SJCRH30 (cell line): ENCODE measurements around the gene DCP1A. TPM values are rescaled to one million over a fixed set of nuclear protein-coding genes. Genes with fewer than 3 reads are reported as not detected.
A peak's percentile ranks its signal among the peaks of the same experiment; 100 is the strongest.
"Not testable (repeated sequence)": the region's sequence is repeated elsewhere in the genome, so short reads cannot be mapped to it uniquely, and the experiment has no call there.

Experiments used
- DNase-seq, 2 experiments: peaks; one replicate each; pipeline ENCODE4 v3.0.0-alpha.2; 2015 to 2020
- H3K27ac ChIP-seq: fragments of 250-450 bp; sonication (Bioruptor Pico); 2 replicates; pipeline ENCODE4 v1.5.1; 2020; ENCODE audit warnings: mild to moderate bottlenecking, moderate library complexity
- H3K27me3 ChIP-seq: fragments of 250-450 bp; sonication (Bioruptor Pico); 2 replicates; pipeline ENCODE4 v1.5.1; 2020; ENCODE audit warnings: mild to moderate bottlenecking, moderate library complexity
- H3K36me3 ChIP-seq: fragments of 250-450 bp; sonication (Bioruptor Pico); 2 replicates; pipeline ENCODE4 v1.5.1; 2020; ENCODE audit warnings: mild to moderate bottlenecking, moderate library complexity
- H3K4me1 ChIP-seq: fragments of 250-450 bp; sonication (Bioruptor Pico); 2 replicates; pipeline ENCODE4 v1.5.1; 2020; ENCODE audit warnings: mild to moderate bottlenecking, moderate library complexity
- H3K4me3 ChIP-seq: fragments of 250-450 bp; sonication (Bioruptor Pico); 2 replicates; pipeline ENCODE4 v1.5.1; 2020; ENCODE audit warnings: mild to moderate bottlenecking, moderate library complexity
- H3K9me3 ChIP-seq: fragments of 250-450 bp; sonication (Bioruptor Pico); replicated peaks from 2 replicates; pipeline ENCODE4 v1.5.1; 2020; ENCODE audit warnings: mild to moderate bottlenecking, moderate library complexity
- total RNA-seq: library from RNA; depleted of rRNA; stranded (reverse); fragments of >200 nt; shearing (Covaris generic); gene quantifications from 2 replicates; pipeline ENCODE4 v1.2.3, GENCODE V29; 2014

Gene DCP1A
- total RNA-seq, 1 experiment from 2014 or later: 17.4 TPM

GRCh38 chr3:53346922-53347260 is 452 bp downstream of the DCP1A start:
- Histone ChIP-seq H3K4me1 (no peaks in the 10 kb centered on the region), H3K27ac (peak overlapping the region; percentile 74), H3K9me3 (no peaks in the 10 kb centered on the region), H3K4me3 (peak overlapping the region; percentile 89), H3K36me3 (peaks cover 7% of the 10 kb centered on the region), H3K27me3 (no peaks in the 10 kb centered on the region)
- no peak for DNase-seq

DNA sequence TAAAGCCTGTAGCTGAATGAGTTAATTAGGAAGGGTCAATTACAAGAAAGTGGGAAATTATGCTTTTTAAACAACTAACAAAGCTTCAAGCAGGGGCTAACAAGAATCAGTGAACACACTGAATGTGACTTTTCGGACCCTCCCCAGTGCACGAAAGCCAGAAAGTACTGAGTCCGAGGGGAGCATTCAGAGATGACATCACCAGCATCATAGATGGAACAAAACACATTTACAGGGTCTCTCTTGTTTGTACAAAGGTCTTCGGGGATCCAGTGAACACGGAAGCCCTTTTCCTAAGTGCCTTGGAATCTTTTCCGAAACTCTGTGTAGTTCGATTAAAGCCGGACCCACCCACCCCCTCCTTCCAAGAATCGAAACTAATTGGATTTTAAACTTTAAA is 829 bp downstream of the DCP1A start:
- H3K36me3 ChIP-seq: peaks cover 10% of the 10 kb centered on the region
- no peaks in the 10 kb centered on the region for H3K4me1 ChIP-seq
- DNase-seq: peak in 1 of 2 experiments; percentile 35
- H3K27ac ChIP-seq: peak overlapping the region; percentile 74
- peak overlapping the region; percentile 89 for H3K4me3 ChIP-seq
- no peaks in the 10 kb centered on the region for H3K27me3 ChIP-seq
- H3K9me3 ChIP-seq: no peaks in the 10 kb centered on the region

DNA sequence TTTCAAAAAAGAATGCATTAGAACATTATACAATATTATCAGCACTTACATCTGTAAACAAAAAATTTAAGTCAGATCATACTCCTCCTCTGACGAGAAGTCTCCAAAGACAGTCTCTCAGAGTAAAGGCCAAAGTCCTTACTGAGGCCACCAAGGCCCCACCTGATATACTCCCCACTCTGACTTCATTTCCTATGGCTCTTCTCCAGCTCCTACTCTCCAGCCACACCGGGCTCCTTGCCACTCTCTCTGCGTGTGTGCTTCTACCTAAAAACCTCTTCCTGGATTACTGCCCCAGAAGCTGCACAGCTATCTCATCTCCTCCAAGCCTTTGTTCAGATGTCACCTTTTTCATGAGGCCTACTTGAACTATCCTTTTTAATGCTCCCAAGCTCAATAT is 5.0 kb downstream of the DCP1A start:
- H3K27me3 ChIP-seq: no peaks in the 10 kb centered on the region
- no peak overlapping the region for H3K4me3 ChIP-seq
- peaks cover 39% of the 10 kb centered on the region for H3K36me3 ChIP-seq
- DNase-seq: no peak
- H3K4me1 ChIP-seq: no peaks in the 10 kb centered on the region
- no peak overlapping the region for H3K27ac ChIP-seq
- H3K9me3 ChIP-seq: no peaks in the 10 kb centered on the region

- no peak overlapping the region for H3K27ac ChIP-seq
- peaks cover 59% of the 10 kb centered on the region for H3K36me3 ChIP-seq
- H3K27me3 ChIP-seq: no peaks in the 10 kb centered on the region
- DNase-seq: no peak
- H3K9me3 ChIP-seq: no peaks in the 10 kb centered on the region
- H3K4me3 ChIP-seq: no peak overlapping the region
- no peaks in the 10 kb centered on the region for H3K4me1 ChIP-seq
Observed at GRCh38 chr3:53337167-53337940, 10.0 kb downstream of the DCP1A start.

GRCh38 chr3:53334742-53335141 is 12.6 kb downstream of the DCP1A start:
- DNase-seq: no peak
- H3K27ac ChIP-seq: no peak overlapping the region
- peaks cover 40% of the 10 kb centered on the region for H3K36me3 ChIP-seq
- no peaks in the 10 kb centered on the region for H3K27me3 ChIP-seq
- H3K4me1 ChIP-seq: no peaks in the 10 kb centered on the region
- no peak overlapping the region for H3K4me3 ChIP-seq
- H3K9me3 ChIP-seq: no peaks in the 10 kb centered on the region

GRCh38 chr3:53331871-53332270 is 15.5 kb downstream of the DCP1A start:
- H3K36me3 ChIP-seq: peaks cover 37% of the 10 kb centered on the region
- DNase-seq: no peak

DNA sequence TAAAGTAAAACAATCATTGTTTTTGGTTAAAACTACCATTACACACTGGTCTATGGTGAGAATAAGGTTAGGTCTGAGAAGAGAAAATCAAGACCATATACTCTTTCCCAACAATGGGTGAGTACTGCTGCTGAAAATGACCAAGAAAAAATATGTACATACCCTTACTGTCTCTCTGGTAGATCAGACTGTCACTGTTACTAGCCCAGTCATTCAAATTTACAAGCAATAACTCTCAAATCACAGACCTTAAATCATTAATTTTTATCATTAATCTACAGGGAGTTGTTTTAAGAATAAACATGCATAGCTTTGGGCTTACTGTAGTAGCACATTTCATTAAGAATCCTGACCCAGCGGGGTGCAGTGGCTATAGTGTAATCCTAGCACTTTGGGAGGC is 17.4 kb downstream of the DCP1A start:
- Histone ChIP-seq H3K4me3 (no peak overlapping the region), H3K9me3 (no peaks in the 10 kb centered on the region), H3K36me3 (peaks cover 31% of the 10 kb centered on the region), H3K27me3 (no peaks in the 10 kb centered on the region), H3K4me1 (0 out of 2 replicates have a peak, but pooled peaks cover 3% of the 10 kb centered on the region), H3K27ac (no peak overlapping the region)
- DNase-seq: no peak

More at GRCh38 chr3:53331871-53332270, 15.5 kb downstream of the DCP1A start:
- Histone ChIP-seq H3K9me3 (no peaks in the 10 kb centered on the region), H3K27me3 (no peaks in the 10 kb centered on the region), H3K27ac (no peak overlapping the region), H3K4me1 (0 out of 2 replicates have a peak, but pooled peaks cover 3% of the 10 kb centered on the region), H3K4me3 (no peak overlapping the region)

DNA sequence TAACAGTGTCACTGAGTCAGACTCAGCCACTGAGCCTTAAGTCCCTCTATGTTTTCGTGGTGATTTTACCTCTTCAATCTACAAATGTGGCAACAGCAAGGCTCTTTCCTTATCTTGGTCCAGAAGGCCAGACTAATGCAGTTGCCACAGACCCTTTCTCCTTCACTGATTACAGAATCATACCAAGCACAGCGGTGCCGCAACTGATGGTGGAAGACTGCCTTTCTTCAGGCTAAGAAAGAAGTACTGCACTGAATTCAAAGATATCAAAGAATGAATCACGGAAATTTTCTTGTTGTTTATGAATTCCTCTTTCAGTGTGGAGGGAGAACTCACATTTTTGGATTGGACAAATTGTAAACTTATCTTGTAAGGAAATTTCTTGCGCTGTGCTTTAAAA is 18.6 kb downstream of the DCP1A start:
- no peak overlapping the region for H3K27ac ChIP-seq
- no peak for DNase-seq
- 0 out of 2 replicates have a peak, but pooled peaks cover 3% of the 10 kb centered on the region for H3K4me1 ChIP-seq
- peaks cover 23% of the 10 kb centered on the region for H3K36me3 ChIP-seq
- H3K27me3 ChIP-seq: no peaks in the 10 kb centered on the region
- H3K9me3 ChIP-seq: no peaks in the 10 kb centered on the region
- no peak overlapping the region for H3K4me3 ChIP-seq

DNA sequence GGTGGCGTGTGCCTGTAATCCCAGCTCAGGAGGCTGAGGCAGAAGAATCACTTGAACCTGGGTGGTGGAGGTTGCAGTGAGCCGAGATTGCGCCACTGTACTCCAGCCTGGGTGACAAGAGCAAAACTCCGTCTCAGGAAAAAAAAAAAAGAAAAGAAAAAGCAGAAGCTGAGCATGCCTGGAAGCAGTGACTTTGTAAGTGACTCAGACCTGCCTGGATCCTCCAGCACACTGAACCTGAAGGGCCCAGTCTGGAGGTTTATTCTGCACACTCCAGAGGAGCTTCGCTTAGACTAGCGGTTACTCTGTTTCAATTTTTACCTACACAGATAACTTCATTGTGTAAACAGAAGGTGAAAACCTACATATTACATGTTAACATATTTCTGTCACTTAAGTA is 19.4 kb downstream of the DCP1A start:
- H3K4me1 ChIP-seq, H3K27me3 ChIP-seq, DNase-seq, H3K27ac ChIP-seq, H3K4me3 ChIP-seq, H3K9me3 ChIP-seq: not testable (repeated sequence)
- peaks cover 17% of the 10 kb centered on the region for H3K36me3 ChIP-seq

GRCh38 chr3:53324105-53324504 is 23.2 kb downstream of the DCP1A start:
- H3K27me3 ChIP-seq: no peaks in the 10 kb centered on the region
- no peak for DNase-seq
- H3K4me1 ChIP-seq: no peaks in the 10 kb centered on the region
- no peak overlapping the region for H3K27ac ChIP-seq
- H3K36me3 ChIP-seq: peaks cover 11% of the 10 kb centered on the region
- H3K9me3 ChIP-seq: no peaks in the 10 kb centered on the region
- H3K4me3 ChIP-seq: no peak overlapping the region

GRCh38 chr3:53320697-53321096 is 26.6 kb downstream of the DCP1A start:
- Histone ChIP-seq H3K27me3 (no peaks in the 10 kb centered on the region), H3K27ac (no peak overlapping the region), H3K4me1 (no peaks in the 10 kb centered on the region), H3K36me3 (peaks cover 20% of the 10 kb centered on the region), H3K9me3 (no peaks in the 10 kb centered on the region), H3K4me3 (no peak overlapping the region)
- DNase-seq: no peak

GRCh38 chr3:53318522-53318921 is 28.8 kb downstream of the DCP1A start:
- DNase-seq: no peak
- no peaks in the 10 kb centered on the region for H3K27me3 ChIP-seq

GRCh38 chr3:53312832-53313231 is 34.5 kb downstream of the DCP1A start:
- DNase-seq: no peak
- H3K4me3 ChIP-seq: no peak overlapping the region
- no peak overlapping the region for H3K27ac ChIP-seq
- H3K4me1 ChIP-seq: no peaks in the 10 kb centered on the region
- peaks cover 40% of the 10 kb centered on the region for H3K36me3 ChIP-seq
- no peaks in the 10 kb centered on the region for H3K27me3 ChIP-seq
- H3K9me3 ChIP-seq: no peaks in the 10 kb centered on the region

More at GRCh38 chr3:53318522-53318921, 28.8 kb downstream of the DCP1A start:
- H3K4me3 ChIP-seq: no peak overlapping the region
- no peak overlapping the region for H3K27ac ChIP-seq
- peaks cover 20% of the 10 kb centered on the region for H3K36me3 ChIP-seq
- H3K4me1 ChIP-seq: no peaks in the 10 kb centered on the region
- H3K9me3 ChIP-seq: no peaks in the 10 kb centered on the region

- no peaks in the 10 kb centered on the region for H3K4me1 ChIP-seq
- H3K4me3 ChIP-seq: no peak overlapping the region
- H3K36me3 ChIP-seq: peaks cover 32% of the 10 kb centered on the region
- no peaks in the 10 kb centered on the region for H3K9me3 ChIP-seq
- no peak for DNase-seq
- H3K27ac ChIP-seq: no peak overlapping the region
- H3K27me3 ChIP-seq: no peaks in the 10 kb centered on the region
Observed at GRCh38 chr3:53311882-53312281, 35.5 kb downstream of the DCP1A start.

GRCh38 chr3:53303957-53304356 is 43.4 kb downstream of the DCP1A start:
- Histone ChIP-seq H3K27ac (no peak overlapping the region), H3K27me3 (no peaks in the 10 kb centered on the region), H3K36me3 (peaks cover 17% of the 10 kb centered on the region), H3K4me3 (no peak overlapping the region), H3K9me3 (no peaks in the 10 kb centered on the region), H3K4me1 (no peaks in the 10 kb centered on the region)
- no peak for DNase-seq

DNA sequence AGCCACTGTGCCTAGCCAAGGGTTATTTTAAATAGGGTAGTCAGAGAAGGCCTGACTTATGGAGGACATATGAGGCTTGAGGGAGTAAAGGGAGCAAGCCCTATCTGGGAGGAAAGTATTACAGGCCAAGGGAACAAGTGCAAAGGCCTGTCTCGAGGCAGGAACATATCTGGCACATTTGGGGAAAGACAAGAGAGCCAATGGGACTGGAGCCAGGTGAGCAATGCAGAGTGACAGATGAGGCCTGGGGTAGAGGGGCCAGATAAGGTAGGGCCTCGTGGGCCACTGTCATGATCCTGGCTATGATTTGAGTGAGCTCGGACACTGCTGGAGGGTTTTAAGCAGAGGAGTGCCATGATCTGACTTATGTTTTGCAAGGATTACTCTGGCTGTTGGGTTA is 43.8 kb downstream of the DCP1A start:
- Histone ChIP-seq H3K4me3 (no peak overlapping the region), H3K27ac (no peak overlapping the region), H3K4me1 (no peaks in the 10 kb centered on the region), H3K27me3 (no peaks in the 10 kb centered on the region), H3K36me3 (peaks cover 18% of the 10 kb centered on the region), H3K9me3 (no peaks in the 10 kb centered on the region)
- no peak for DNase-seq
